AG09309 (cell line): ENCODE data around the gene AUTS2.

Experiments
- DNase-seq: peaks from one replicate; pipeline ENCODE4 v3.0.0-alpha.2; 2010; ENCODE audit warnings: low read depth
- H3K4me3 ChIP-seq: 2 replicates; pipeline ENCODE4 v1.5.1; 2011; ENCODE audit warnings: mild to moderate bottlenecking, low read depth, low read length, moderate library complexity; ENCODE audit not compliant: control insufficient read depth
- TF ChIP-seq, protein P1 (sequence below): IDR thresholded peaks from 2 replicates; pipeline ENCODE4 v1.5.1; 2011; ENCODE audit warnings: mild to moderate bottlenecking, low read depth, low read length, inconsistent platforms; ENCODE audit not compliant: insufficient read depth, control insufficient read depth; ENCODE audit errors: missing control alignments

The AUTS2 gene

DNA sequence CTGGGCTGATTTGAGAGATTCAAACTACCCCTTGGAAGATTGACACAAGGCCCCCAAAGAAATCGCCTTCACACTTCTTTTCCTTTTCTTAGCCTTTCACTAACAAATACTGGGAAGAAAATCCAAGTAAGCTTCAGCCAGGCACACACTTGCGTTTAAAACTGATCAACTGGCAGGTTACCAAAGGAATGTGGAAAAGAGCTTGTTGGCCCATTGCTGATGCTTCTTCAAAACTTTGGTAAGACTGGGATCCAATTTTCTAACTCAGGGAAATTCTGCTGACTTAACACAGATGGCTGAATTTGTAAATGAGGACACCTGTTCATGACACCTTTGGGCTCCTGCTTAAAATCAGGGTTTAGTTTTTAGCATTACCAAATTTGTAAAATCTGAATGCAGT, 1069.1 kb downstream of the AUTS2 start:
- TF ChIP-seq, protein P1, sequence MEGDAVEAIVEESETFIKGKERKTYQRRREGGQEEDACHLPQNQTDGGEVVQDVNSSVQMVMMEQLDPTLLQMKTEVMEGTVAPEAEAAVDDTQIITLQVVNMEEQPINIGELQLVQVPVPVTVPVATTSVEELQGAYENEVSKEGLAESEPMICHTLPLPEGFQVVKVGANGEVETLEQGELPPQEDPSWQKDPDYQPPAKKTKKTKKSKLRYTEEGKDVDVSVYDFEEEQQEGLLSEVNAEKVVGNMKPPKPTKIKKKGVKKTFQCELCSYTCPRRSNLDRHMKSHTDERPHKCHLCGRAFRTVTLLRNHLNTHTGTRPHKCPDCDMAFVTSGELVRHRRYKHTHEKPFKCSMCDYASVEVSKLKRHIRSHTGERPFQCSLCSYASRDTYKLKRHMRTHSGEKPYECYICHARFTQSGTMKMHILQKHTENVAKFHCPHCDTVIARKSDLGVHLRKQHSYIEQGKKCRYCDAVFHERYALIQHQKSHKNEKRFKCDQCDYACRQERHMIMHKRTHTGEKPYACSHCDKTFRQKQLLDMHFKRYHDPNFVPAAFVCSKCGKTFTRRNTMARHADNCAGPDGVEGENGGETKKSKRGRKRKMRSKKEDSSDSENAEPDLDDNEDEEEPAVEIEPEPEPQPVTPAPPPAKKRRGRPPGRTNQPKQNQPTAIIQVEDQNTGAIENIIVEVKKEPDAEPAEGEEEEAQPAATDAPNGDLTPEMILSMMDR = no peak
- DNase-seq = no peak
- H3K4me3 ChIP-seq = no peak overlapping the region

DNA sequence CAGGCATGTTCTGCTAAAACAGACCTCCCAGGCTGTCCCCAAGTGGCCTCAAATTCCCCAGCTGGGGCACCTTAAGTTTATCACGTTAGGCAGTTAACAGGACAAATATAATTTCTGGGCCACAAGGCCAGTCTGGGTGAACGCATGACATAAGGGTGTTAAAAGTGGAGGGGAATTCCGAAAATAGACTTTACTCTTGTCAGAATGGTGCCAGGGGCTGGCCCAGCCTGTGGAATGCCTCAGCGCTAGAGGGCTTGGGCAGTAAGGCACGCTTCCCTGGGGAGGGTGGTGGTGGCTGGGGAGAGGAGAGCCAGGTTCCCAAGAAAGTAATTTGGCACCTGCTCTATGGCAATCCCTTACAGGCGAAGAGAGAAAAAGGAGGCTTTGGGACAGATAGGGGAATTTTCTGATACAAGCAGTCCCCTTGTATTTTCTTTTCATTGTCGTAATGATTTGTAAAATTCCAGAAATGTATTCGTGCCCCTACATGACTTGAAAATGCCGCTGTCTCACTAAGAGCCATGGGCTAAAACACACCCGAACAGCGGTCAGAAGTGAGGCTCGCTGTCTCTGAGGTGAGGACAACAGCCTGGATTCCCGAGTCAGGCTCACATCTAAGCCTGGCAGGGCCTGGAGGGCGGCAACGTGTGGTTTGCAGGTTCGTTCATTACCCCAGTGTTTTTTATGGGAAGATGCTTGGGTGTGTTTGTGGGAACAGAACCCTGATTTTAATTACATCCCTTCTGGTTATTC, 1070.5 kb downstream of the AUTS2 start:
- TF ChIP-seq, protein P1 = no peak
- no peak for DNase-seq
- no peak overlapping the region for H3K4me3 ChIP-seq

DNA sequence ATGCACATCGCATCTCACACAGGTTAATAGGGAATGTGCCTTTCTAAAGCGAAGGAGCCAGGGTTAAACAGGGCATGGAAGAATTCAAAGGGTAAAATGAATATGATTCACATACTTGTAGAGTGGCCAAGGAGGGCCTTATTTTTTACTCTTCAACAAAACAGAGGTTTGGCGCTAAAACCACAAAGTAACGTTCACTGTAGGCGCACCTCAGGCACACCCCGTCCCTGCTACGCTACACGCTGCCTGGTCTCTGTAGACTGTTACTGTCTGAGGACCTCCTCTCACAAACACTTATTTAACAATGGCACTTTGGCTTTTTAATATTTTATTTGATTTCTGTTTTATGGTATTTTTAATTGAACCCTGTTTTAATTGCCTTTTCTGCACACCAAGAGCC, 1071.6 kb downstream of the AUTS2 start:
- no peak overlapping the region for H3K4me3 ChIP-seq
- no peak for DNase-seq
- TF ChIP-seq, protein P1 = no peak

DNA sequence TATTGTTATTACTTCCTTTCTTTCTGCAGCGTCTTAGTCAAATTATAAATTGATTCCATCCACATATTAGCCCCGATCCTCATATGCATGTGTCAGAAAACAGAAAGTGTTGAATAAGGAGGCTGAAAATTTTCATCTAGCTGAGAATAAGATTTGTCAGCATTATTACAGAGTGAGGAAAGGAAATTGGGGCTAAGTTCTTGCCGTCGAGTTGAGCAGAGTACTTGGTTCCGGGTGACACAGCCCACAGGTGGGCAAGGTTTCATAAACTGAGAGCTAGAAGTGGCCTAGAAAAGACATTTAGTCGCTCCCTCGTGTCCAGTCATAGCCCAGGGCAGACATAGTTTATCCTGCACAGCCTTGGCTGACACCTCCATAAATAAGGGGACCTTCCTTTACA, 1072.0 kb downstream of the AUTS2 start:
- DNase-seq = no peak
- TF ChIP-seq, protein P1 = no peak

DNA sequence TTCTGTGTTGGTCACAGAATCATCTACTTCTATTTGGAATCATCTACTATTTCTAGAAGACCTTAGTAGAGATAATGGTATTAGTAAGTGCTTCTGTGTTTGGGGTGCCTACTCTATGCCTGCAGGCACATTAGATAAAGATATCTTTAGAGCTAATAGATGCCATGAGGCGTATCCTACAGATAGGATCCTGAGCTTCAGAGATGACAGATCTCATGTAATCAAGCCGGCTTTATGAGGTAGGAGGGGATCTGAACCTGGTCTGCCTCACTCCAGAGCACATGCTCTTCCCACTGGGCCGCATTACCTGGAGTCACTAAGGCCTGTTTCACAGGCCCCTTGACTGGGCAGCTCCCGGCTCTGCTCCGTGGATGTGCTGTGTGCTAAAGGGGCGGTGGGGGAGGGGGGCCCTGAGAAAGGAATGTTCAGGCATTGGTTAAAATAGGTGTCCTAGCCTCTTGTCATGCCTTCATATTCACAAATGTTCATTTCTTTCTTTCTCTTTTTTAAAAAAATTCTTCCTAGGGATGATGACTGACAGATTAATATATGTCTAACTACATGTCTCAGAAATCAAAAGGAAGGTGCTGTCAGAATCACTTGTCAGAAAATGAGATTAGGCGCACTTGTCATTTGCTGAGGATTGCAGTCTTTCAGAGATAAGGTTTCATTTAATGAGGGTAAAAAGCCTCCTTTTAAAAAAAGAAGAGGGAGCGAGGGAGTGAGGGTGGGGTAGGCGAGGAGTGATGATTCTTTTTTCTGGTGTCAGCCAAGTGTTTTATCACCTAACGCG, 1075.7 kb downstream of the AUTS2 start:
- TF ChIP-seq, protein P1 = no peak
- H3K4me3 ChIP-seq = no peak overlapping the region
- no peak for DNase-seq

More for the DNA sequence above, 1072.0 kb downstream of the AUTS2 start:
- H3K4me3 ChIP-seq = no peak overlapping the region

DNA sequence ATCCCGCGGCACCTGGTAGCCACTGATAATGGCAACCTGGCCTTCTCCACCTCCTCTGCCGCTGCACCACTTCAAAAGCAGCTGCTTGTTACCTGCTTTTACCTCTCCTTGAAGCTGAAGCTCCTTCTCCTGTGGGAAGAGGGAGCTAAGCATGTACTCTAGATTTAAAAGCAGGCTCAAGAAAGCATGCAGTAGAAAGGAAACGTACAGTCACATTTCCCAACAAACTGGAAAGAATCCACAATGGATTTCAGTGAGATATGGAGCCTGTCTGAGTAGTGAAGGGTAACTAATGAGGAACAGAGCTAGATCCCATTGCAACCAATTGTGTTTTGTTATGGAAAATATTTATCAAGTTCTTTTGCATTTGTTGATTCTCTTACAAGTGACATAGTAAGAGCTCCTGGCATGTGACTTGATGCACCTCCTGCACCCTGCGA, 1076.3 kb downstream of the AUTS2 start:
- no peak overlapping the region for H3K4me3 ChIP-seq
- TF ChIP-seq, protein P1 = no peak
- no peak for DNase-seq
